MCF 10A (cell line): Measurements from ENCODE around the gene FADS3. TPM values are rescaled to one million over a fixed set of nuclear protein-coding genes. Genes with fewer than 3 reads are reported as not detected.

ENCODE experiments used
- BruUV-seq: library from RNA; stranded (reverse); fragments of 400-500 nt; replicated peaks from 2 replicates; lab custom pipeline; 2021; lab: Mats Ljungman, UMichigan
- CTCF ChIA-PET: fragments of 300-600 bp; sonication (Branson Sonifier 250); formaldehyde crosslinking; extraction: SDS; loops from one replicate; lab custom pipeline; 2021; ENCODE audit warnings: antibody characterized with exemption, inconsistent platforms; lab: Yijun Ruan, JAX
- POLR2A ChIA-PET: fragments of 300-600, 350-650 bp; sonication (Branson Sonifier 250); formaldehyde crosslinking; extraction: SDS; loops from one replicate; lab custom pipeline; 2020; ENCODE audit warnings: antibody characterized with exemption, inconsistent platforms; lab: Yijun Ruan, JAX
- DNase-seq: peaks from one replicate; pipeline ENCODE4 v3.0.0-alpha.2; 2018; ENCODE audit not compliant: unreplicated experiment
- H3K27ac Mint-ChIP-seq: one replicate; pipeline ENCODE4 v1.8.0; 2022; ENCODE audit warnings: mild to moderate bottlenecking, low read depth, mixed read lengths; ENCODE audit not compliant: unreplicated experiment
- H3K27me3 Mint-ChIP-seq: one replicate; pipeline ENCODE4 v1.8.0; 2022; ENCODE audit warnings: mixed read lengths; ENCODE audit not compliant: insufficient read depth, unreplicated experiment
- H3K36me3 Mint-ChIP-seq: one replicate; pipeline ENCODE4 v1.8.0; 2022; ENCODE audit warnings: mild to moderate bottlenecking, moderate library complexity, mixed read lengths; ENCODE audit not compliant: insufficient read depth, unreplicated experiment
- H3K4me1 Mint-ChIP-seq: one replicate; pipeline ENCODE4 v1.8.0; 2022; ENCODE audit warnings: mixed read lengths; ENCODE audit not compliant: insufficient read depth, unreplicated experiment
- H3K4me3 Mint-ChIP-seq: one replicate; pipeline ENCODE4 v1.8.0; 2022; ENCODE audit warnings: mild to moderate bottlenecking, moderate library complexity, mixed read lengths; ENCODE audit not compliant: unreplicated experiment
- H3K9me3 Mint-ChIP-seq: one replicate; pipeline ENCODE4 v1.8.0; 2022; ENCODE audit warnings: mixed read lengths; ENCODE audit not compliant: unreplicated experiment
- CTCF ChIP-seq: fragments of 200-600 bp; IDR thresholded peaks from one replicate; pipeline ENCODE4 v1.8.0; 2022; ENCODE audit warnings: antibody characterized with exemption, mild to moderate bottlenecking; ENCODE audit not compliant: unreplicated experiment
- intact Hi-C: fragments of 100-400 bp; cut with micrococcal nuclease; formaldehyde crosslinking; loops from 2 replicates; pipeline ENCODE4 v1.14.1; 2022
- total RNA-seq: library from RNA; stranded (reverse); gene quantifications from 2 replicates; pipeline ENCODE4 v1.2.3, GENCODE V29; 2022

The FADS3 gene
- total RNA-seq, 1 experiment from 2014 or later: 145 TPM

GRCh38 chr11:61869708-61870451 is 21.5 kb downstream of the FADS3 start:
- no peak for TF ChIP-seq CTCF
- H3K36me3 Mint-ChIP-seq: no peaks in the 10 kb centered on the region
- intact Hi-C loops: no loop called here
- no peaks in the 10 kb centered on the region for H3K9me3 Mint-ChIP-seq
- POLR2A ChIA-PET: interaction anchor here (1.0 to 1.4 kb wide), 3 partner anchors 20 to 77 kb away, joined by 4 to 6 read pairs (median 4); partner anchors contain the start of gene FEN1
- H3K27ac Mint-ChIP-seq: no peak overlapping the region
- no TSS peak for BruUV-seq
- H3K4me3 Mint-ChIP-seq: no peak overlapping the region
- CTCF ChIA-PET: interaction anchor here (0.6 to 4.4 kb wide), 20 partner anchors 9 to 980 kb away, joined by 3 to 32 read pairs (median 4); partner anchors contain the start of gene FADS1
- peaks cover 18% of the 10 kb centered on the region for H3K4me1 Mint-ChIP-seq
- no peak for DNase-seq
- H3K27me3 Mint-ChIP-seq: no peaks in the 10 kb centered on the region

- POLR2A ChIA-PET: no interaction called here
- Mint-ChIP-seq H3K4me3 (no peak overlapping the region), H3K27ac (no peak overlapping the region), H3K27me3 (no peaks in the 10 kb centered on the region), H3K9me3 (no peaks in the 10 kb centered on the region), H3K4me1 (peaks cover 14% of the 10 kb centered on the region), H3K36me3 (no peaks in the 10 kb centered on the region)
- intact Hi-C loops: no loop called here
- no peak for TF ChIP-seq CTCF
- CTCF ChIA-PET: interaction anchor here (0.6 to 4.4 kb wide), 9 partner anchors 9 to 434 kb away, joined by 3 to 32 read pairs (median 8); no protein-coding TSS in a partner anchor
- BruUV-seq: no TSS peak
- DNase-seq: no peak
Observed at GRCh38 chr11:61869429-61869707, 22.0 kb downstream of the FADS3 start.

DNA sequence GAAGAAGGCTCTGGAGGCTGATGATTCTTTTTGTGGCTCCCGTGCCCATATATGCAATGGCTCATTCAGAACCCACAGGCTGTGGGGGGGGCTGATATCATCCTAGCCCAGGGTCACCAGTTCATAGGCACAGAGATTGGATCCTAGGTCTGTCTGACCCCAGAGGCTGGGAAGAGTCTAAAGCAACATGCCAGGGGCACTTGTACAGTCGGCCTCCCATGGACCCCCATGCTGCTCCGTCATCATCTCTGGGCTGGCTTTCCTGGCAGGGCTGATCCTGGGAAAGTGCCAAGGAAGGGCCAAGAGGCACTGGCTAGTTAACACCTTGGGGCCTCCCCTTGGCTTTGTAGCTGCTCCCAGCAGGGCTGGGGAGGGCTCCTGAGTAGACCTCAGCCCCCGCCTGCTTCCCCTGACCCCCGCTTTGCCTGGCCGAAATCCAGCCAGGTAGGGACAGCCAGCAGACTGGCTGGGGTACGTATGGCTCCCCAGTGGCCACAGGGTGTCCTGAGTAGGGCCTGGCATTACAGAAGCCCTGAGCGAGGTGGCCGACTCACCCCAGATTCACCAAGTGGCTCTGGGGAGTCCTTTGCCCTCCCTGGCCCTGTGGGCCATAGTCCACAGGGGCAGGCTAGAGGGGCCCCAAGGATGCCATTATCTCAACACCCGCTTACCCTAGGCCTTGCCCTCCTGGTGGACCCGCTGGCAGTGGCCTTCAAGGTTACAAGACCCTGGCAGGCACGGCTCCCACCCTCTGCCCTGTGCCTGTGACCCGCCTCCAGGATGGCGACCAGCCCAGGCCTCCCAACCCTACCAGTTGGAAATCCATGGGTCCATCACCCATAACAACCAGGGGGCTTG is 22.5 kb downstream of the FADS3 start:
- no peaks in the 10 kb centered on the region for H3K9me3 Mint-ChIP-seq
- no peaks in the 10 kb centered on the region for H3K36me3 Mint-ChIP-seq
- DNase-seq: no peak
- no peak overlapping the region for H3K27ac Mint-ChIP-seq
- H3K4me3 Mint-ChIP-seq: no peak overlapping the region
- TF ChIP-seq CTCF: no peak
- H3K27me3 Mint-ChIP-seq: no peaks in the 10 kb centered on the region
- ChIA-PET POLR2A (no interaction called here), CTCF (interaction anchor here (1.0 to 3.5 kb wide), 5 partner anchors 8 to 240 kb away, joined by 4 to 24 read pairs (median 8); no protein-coding TSS in a partner anchor)
- intact Hi-C loops: no loop called here
- no TSS peak for BruUV-seq
- H3K4me1 Mint-ChIP-seq: peaks cover 9% of the 10 kb centered on the region

DNA sequence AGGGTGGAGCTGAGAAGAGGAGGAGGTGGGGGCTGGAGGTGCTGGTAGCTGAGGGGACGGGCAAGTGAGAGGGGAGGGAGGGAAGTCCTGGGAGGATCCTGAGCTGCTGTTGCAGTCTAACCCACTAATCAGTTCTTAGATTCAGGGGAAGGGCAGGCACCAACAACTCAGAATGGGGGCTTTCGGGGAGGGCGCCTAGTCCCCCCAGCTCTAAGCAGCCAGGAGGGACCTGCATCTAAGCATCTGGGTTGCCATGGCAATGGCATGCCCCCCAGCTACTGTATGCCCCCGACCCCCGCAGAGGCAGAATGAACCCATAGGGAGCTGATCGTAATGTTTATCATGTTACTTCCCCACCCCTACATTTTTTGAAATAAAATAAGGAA is 24.4 kb downstream of the FADS3 start:
- peaks cover 9% of the 10 kb centered on the region for H3K4me1 Mint-ChIP-seq
- no peaks in the 10 kb centered on the region for H3K27me3 Mint-ChIP-seq
- no peak overlapping the region for H3K4me3 Mint-ChIP-seq
- intact Hi-C loops: no loop called here
- TF ChIP-seq CTCF: no peak
- POLR2A ChIA-PET: interaction anchor here (0.7 kb wide), 1 partner anchor 46 kb away, joined by 3 read pairs; no protein-coding TSS in a partner anchor
- H3K27ac Mint-ChIP-seq: no peak overlapping the region
- BruUV-seq: no TSS peak
- CTCF ChIA-PET: interaction anchor here (0.6 to 1.4 kb wide), 5 partner anchors 30 to 215 kb away, joined by 3 to 6 read pairs (median 3); no protein-coding TSS in a partner anchor
- peaks cover 10% of the 10 kb centered on the region for H3K36me3 Mint-ChIP-seq
- no peaks in the 10 kb centered on the region for H3K9me3 Mint-ChIP-seq
- DNase-seq: no peak
